Panc1 (cell line): ENCODE measurements around the gene NHLRC2.

Experiments
- CTCF ChIP-seq: fragments of 450-650 bp; IDR thresholded peaks from 2 replicates; pipeline ENCODE4 v1.5.1; 2017; ENCODE audit warnings: mild to moderate bottlenecking
- POLR2AphosphoS5 ChIP-seq: IDR thresholded peaks from 2 replicates; pipeline ENCODE4 v1.6.1; 2012; ENCODE audit warnings: mild to moderate bottlenecking, low read depth, low read length, moderate library complexity
- SIN3A ChIP-seq: IDR thresholded peaks from 2 replicates; pipeline ENCODE4 v1.6.1; 2012; ENCODE audit warnings: low read depth, mild to moderate bottlenecking, low read length, moderate library complexity, borderline replicate concordance; ENCODE audit not compliant: insufficient read depth
- TCF7L2 ChIP-seq: IDR thresholded peaks from 2 replicates; pipeline ENCODE4 v1.6.1; 2011; ENCODE audit warnings: mild to moderate bottlenecking, low read depth, low read length, inconsistent platforms
- TF ChIP-seq, protein P1 (sequence below), 2 experiments: IDR thresholded peaks; 2 replicates each; pipeline ENCODE4 v1.6.1; 2011 to 2012; ENCODE audit warnings: low read depth in 2 of 2, control low read depth in 1 of 2, low read length in 1 of 2, mild to moderate bottlenecking in 1 of 2, moderate library complexity in 1 of 2; ENCODE audit not compliant: insufficient read depth in 1 of 2

GRCh38 chr10:113941140-113941539 is 86.7 kb downstream of the NHLRC2 start:
- TF ChIP-seq, protein P1, sequence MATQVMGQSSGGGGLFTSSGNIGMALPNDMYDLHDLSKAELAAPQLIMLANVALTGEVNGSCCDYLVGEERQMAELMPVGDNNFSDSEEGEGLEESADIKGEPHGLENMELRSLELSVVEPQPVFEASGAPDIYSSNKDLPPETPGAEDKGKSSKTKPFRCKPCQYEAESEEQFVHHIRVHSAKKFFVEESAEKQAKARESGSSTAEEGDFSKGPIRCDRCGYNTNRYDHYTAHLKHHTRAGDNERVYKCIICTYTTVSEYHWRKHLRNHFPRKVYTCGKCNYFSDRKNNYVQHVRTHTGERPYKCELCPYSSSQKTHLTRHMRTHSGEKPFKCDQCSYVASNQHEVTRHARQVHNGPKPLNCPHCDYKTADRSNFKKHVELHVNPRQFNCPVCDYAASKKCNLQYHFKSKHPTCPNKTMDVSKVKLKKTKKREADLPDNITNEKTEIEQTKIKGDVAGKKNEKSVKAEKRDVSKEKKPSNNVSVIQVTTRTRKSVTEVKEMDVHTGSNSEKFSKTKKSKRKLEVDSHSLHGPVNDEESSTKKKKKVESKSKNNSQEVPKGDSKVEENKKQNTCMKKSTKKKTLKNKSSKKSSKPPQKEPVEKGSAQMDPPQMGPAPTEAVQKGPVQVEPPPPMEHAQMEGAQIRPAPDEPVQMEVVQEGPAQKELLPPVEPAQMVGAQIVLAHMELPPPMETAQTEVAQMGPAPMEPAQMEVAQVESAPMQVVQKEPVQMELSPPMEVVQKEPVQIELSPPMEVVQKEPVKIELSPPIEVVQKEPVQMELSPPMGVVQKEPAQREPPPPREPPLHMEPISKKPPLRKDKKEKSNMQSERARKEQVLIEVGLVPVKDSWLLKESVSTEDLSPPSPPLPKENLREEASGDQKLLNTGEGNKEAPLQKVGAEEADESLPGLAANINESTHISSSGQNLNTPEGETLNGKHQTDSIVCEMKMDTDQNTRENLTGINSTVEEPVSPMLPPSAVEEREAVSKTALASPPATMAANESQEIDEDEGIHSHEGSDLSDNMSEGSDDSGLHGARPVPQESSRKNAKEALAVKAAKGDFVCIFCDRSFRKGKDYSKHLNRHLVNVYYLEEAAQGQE (IDR thresholded peaks at IDR 0.05; ENCODE audit: insufficient read depth in 1 of 2, low read depth in 2 of 2, low read length in 1 of 2): no peak
- no peak for TF ChIP-seq POLR2AphosphoS5
- TF ChIP-seq CTCF: no peak
- TF ChIP-seq SIN3A: no peak
- no peak for TF ChIP-seq TCF7L2
